GM10266 (cell line): Measurements from ENCODE around the gene ZNF792.
A peak's percentile ranks its signal among the peaks of the same experiment; 100 is the strongest.
"Not testable (repeated sequence)": the region's sequence is repeated elsewhere in the genome, so short reads cannot be mapped to it uniquely, and the experiment has no call there.

Experiments used
- DNase-seq: peaks from one replicate; pipeline ENCODE4 v3.0.0; 2012; ENCODE audit errors: extremely low spot score
- TF ChIP-seq, protein P1 (sequence below): IDR thresholded peaks from 2 replicates; pipeline ENCODE4 v1.5.1; 2012; ENCODE audit warnings: mild to moderate bottlenecking, low read depth; ENCODE audit not compliant: control insufficient read depth, insufficient read depth; ENCODE audit errors: missing control alignments

Gene ZNF792

DNA sequence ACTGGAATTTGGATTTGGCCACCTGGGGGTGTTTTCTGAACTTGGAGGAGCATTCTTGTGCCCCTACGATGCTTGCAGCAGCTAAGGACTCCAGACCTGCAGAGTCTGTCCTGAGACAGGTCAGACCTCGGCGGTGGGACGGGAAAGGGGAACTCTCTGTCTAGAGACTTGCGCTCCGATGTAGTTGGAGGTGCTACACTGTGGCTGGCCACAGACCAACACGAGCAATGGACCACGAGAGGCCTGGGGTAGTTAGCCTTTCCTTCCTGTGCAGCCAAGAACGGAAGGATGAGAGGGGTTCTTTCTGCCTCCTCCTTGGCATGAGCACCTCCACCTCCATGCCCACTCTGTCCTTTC lies 30.2 kb upstream of the ZNF792 start:
- no peak for DNase-seq
- TF ChIP-seq, protein P1, sequence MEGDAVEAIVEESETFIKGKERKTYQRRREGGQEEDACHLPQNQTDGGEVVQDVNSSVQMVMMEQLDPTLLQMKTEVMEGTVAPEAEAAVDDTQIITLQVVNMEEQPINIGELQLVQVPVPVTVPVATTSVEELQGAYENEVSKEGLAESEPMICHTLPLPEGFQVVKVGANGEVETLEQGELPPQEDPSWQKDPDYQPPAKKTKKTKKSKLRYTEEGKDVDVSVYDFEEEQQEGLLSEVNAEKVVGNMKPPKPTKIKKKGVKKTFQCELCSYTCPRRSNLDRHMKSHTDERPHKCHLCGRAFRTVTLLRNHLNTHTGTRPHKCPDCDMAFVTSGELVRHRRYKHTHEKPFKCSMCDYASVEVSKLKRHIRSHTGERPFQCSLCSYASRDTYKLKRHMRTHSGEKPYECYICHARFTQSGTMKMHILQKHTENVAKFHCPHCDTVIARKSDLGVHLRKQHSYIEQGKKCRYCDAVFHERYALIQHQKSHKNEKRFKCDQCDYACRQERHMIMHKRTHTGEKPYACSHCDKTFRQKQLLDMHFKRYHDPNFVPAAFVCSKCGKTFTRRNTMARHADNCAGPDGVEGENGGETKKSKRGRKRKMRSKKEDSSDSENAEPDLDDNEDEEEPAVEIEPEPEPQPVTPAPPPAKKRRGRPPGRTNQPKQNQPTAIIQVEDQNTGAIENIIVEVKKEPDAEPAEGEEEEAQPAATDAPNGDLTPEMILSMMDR, result no peak

DNA sequence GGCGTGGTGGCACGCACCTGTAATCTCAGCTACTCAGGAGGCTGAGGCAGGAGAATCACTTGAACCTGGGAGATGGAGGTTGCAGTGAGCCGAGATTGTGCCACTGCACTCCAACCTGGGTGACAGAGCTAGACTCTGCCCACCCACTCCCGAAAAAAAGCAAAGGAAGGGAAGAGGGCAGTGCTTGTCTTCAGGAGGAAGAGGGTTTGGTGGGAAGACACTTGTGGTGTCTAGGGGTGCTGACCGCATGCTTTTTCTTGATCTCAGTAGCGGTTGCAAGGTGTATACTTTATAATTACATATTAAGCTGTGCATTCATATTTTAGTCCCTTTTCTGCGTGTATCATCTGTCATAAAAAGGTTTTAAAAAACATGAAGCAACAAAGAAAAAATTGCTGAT lies 28.6 kb upstream of the ZNF792 start:
- DNase-seq, result not testable (repeated sequence)

DNA sequence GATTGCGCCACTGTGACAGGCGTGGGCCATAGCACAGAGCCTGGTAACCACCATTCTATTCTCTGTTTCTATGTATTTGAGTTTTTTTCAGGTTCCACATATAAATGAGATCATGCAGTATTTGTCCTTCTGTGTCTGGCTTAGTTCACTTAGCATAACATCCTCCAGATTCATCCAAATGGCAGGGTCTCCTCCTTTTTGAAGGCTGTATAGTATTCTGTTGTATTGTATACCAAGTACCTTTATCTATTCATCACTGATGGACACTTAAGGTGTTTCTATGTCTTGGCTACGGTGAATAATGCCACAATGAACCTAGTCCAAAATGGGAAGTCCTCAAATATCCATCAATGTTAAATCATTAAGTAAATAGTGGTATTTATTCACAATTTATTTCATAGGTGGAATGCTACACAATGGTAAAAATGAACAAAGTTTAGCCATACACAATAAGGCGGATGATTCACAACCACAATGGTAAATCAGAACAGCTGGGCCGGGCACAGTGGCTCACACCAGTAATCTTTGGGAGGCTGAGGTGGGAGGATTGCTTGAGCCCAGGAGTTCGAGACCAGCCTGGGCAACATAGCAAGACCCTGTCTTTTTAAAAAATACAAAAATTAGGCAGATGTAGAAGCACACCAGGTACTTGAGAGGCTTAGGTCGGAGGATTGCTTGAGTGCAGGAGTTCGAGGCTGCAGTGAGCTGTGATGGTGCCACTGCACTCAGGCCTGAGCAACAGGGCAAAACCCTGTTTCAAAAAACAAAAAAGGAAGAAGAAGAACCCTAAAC lies 27.7 kb upstream of the ZNF792 start:
- TF ChIP-seq, protein P1, result no peak
- no peak for DNase-seq

DNA sequence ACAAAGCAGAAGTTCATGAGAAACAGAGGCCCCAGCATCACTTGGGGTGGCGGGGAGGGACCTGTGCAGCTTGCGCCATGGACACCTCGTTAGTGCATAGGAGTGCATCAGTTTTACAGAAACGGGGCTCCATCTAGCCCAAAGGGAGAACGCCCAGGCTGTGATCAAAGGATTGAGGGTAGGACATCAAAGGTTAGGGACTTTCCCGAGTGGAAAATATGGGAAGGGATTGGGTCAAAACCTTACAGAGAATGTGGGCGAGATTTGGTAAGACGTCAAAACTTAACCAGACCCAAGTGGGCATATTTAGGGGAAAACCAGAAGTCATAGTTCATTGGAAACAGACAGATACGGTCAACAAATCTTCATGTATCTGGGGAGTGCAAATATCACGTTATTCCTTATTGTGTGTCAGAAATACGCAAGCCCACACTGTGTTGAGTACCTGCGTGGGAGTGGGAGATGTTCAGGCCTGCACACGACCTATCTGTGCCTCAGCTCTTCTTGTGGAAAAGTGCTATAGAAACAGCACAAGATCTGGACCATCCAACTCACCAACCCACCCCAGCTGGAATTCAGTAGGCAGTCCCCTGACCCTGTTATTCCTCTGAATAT lies 26.7 kb upstream of the ZNF792 start:
- peak; percentile 58 for DNase-seq
- TF ChIP-seq, protein P1, result no peak

DNA sequence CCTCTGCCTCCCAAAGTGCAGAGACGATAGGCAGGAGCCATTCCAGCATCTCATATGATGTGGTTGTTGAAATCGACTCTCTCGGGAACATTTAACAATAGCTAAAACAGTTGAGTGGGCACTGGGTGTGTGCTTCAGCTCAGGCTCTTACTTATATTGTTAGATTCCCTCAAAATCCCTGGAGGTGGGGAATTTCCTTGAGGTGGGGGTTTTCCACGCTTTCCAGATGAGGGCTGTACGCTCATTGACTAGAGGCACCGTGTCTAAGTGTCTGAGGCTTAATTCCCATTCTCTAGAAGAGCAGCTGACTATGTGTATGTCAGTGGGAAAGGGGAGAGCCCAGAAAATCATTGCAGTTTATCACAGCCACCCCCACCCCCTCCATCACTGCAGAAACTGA lies 25.3 kb upstream of the ZNF792 start:
- TF ChIP-seq, protein P1, result no peak
- DNase-seq, result peak; percentile 16

DNA sequence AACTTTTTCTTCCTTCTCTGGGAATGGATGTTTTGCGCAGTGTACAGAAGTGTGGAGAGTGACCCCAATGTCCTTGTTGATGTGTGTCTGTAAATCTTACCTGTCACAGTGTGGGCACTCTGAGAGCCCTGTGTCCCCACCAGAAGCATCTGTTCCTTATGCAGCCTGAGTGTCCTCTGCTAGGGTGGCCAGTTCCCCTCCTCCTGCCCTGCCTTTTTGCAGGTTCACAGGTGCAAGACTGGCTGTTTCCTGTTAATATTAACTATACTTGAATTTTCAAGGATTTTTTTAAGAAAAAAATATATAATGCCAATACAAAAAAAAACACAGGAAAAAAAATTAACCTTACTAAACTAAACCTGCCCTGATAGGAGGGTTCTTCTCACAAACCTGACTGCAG lies 24.1 kb upstream of the ZNF792 start:
- DNase-seq, result no peak
- TF ChIP-seq, protein P1, result no peak

DNA sequence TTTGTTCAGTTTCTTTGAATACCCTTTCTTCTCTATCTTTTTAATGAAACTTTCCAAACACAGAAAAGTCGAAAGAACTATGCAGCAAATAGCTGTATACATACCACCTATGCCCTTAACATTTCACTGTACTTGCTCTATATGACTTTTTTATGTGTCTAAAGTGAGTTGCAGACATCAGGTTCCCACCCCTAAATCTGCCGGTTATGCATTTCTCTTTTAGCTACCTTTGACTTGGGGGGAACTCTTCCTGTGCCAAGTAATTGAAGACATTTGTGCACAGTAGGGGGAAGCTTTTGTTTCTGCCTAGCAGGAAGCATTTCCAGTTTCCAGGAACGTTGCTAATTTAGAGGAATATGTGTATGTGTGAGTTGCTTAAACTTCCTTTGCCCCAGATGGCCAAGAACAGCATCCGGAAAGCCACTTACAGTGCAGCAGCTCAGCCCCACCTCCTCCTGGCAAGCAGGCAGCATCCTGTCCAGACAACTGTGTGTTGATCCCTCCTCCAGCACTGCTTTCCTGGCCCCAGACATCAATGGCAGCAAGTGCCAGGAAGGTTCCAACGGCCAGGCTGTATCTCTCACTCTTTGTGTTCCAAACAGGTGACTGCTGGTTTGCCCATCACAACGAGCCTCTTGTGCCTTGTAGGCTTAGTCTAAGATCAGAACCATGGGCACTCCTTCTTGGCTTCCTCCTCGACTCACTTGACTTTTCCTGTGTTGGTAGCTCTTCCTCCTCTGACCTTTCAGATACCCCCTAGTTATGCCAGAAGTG lies 21.4 kb upstream of the ZNF792 start:
- DNase-seq, result no peak
- TF ChIP-seq, protein P1, result no peak
